Suprapubic skin (tissue), 4 donors: ENCODE measurements around the gene TEX51. TPM values are rescaled to one million over a fixed set of nuclear protein-coding genes. Genes with fewer than 3 reads are reported as not detected.

Experiments used
- DNase-seq, 2 donors: peaks; one replicate each; pipeline ENCODE4 v3.0.0-alpha.2; 2019; ENCODE audit warnings: low spot score in 2 of 2
- H3K27ac ChIP-seq: fragments of 200-600 bp; sonication (generic); one replicate; pipeline ENCODE4 v1.5.1; 2019
- H3K27me3 ChIP-seq: fragments of 200-600 bp; sonication (generic); one replicate; pipeline ENCODE4 v1.5.1; 2019
- H3K36me3 ChIP-seq: fragments of 200-600 bp; sonication (generic); one replicate; pipeline ENCODE4 v1.5.1; 2019
- H3K4me1 ChIP-seq: fragments of 200-600 bp; sonication (generic); one replicate; pipeline ENCODE4 v1.5.1; 2019
- H3K4me3 ChIP-seq: fragments of 200-600 bp; sonication (generic); one replicate; pipeline ENCODE4 v1.5.1; 2019; ENCODE audit warnings: mild to moderate bottlenecking
- H3K9me3 ChIP-seq: fragments of 200-600 bp; sonication (generic); one replicate; pipeline ENCODE4 v1.5.1; 2019
- CTCF ChIP-seq, 2 donors: fragments of 200-600 bp in 1 of 2; fragments of 450-650 bp in 1 of 2; sonication (generic) in 1 of 2; IDR thresholded peaks; one replicate each; pipeline ENCODE4 v1.5.1; 2016 to 2019; ENCODE audit warnings: antibody characterized with exemption in 2 of 2, mild to moderate bottlenecking in 1 of 2, moderate library complexity in 1 of 2
- EP300 ChIP-seq: sonication (generic); formaldehyde crosslinking; IDR thresholded peaks from one replicate; pipeline ENCODE4 v1.6.1; 2017; ENCODE audit warnings: antibody characterized with exemption
- POLR2A ChIP-seq, 2 donors: fragments of 450-650 bp; IDR thresholded peaks; one replicate each; pipeline ENCODE4 v1.6.1; 2017; ENCODE audit warnings: antibody characterized with exemption in 2 of 2, mild to moderate bottlenecking in 2 of 2, moderate library complexity in 2 of 2
- POLR2AphosphoS5 ChIP-seq, 3 donors: sonication (generic); formaldehyde crosslinking; IDR thresholded peaks; one replicate each; pipeline ENCODE4 v1.6.1; 2017; ENCODE audit warnings: antibody characterized with exemption in 3 of 3
- WGBS: methylation state at CpG from one replicate; pipeline ENCODE4 v1.1.5; 2018; 5-methylcytosine and 5-hydroxymethylcytosine counted together
- total RNA-seq, 4 donors: library from RNA; depleted of rRNA; stranded (reverse); fragments of >200 nt; gene quantifications; one replicate each; pipeline ENCODE4 v1.1.0, GENCODE V29; 2016

Gene TEX51
- total RNA-seq, 4 donors from 2014 or later = not detected

GRCh38 chr2:126905991-126906390, 7.3 kb downstream of the TEX51 start:
- H3K27me3 ChIP-seq = peaks cover 6% of the 10 kb centered on the region
- H3K9me3 ChIP-seq = no peaks in the 10 kb centered on the region
- DNase-seq = peak in 1 of 2 donors; percentile 54
- no peaks in the 10 kb centered on the region for H3K36me3 ChIP-seq
- no peak overlapping the region for H3K4me3 ChIP-seq
- no peaks in the 10 kb centered on the region for H3K4me1 ChIP-seq
- TF ChIP-seq CTCF (IDR thresholded peaks at IDR 0.05) (no peak), EP300 (no peak), POLR2AphosphoS5 (IDR thresholded peaks at IDR 0.05) (no peak), POLR2A (IDR thresholded peaks at IDR 0.05) (no peak)
- WGBS = 74% methylated on average over 5 of the region's 5 CpGs
- no peak overlapping the region for H3K27ac ChIP-seq

- Histone ChIP-seq H3K27me3 (peaks cover 6% of the 10 kb centered on the region), H3K36me3 (no peaks in the 10 kb centered on the region), H3K4me1 (no peaks in the 10 kb centered on the region), H3K27ac (no peak overlapping the region), H3K4me3 (no peak overlapping the region), H3K9me3 (no peaks in the 10 kb centered on the region)
- WGBS = 48% methylated on average over 6 of the region's 6 CpGs
- no peak for DNase-seq
- TF ChIP-seq POLR2AphosphoS5 (IDR thresholded peaks at IDR 0.05) (no peak), CTCF (IDR thresholded peaks at IDR 0.05) (no peak), POLR2A (IDR thresholded peaks at IDR 0.05) (no peak), EP300 (no peak)
Measured at GRCh38 chr2:126906781-126907180, 8.1 kb downstream of the TEX51 start.

GRCh38 chr2:126907671-126908070, 9.0 kb downstream of the TEX51 start:
- Histone ChIP-seq H3K9me3 (no peaks in the 10 kb centered on the region), H3K36me3 (no peaks in the 10 kb centered on the region), H3K27ac (no peak overlapping the region), H3K4me3 (no peak overlapping the region), H3K4me1 (no peaks in the 10 kb centered on the region), H3K27me3 (peaks cover 6% of the 10 kb centered on the region)
- 83% methylated on average over 12 of the region's 12 CpGs for WGBS
- no peak for TF ChIP-seq POLR2A (IDR thresholded peaks at IDR 0.05)
- no peak for TF ChIP-seq EP300
- TF ChIP-seq POLR2AphosphoS5 (IDR thresholded peaks at IDR 0.05) = no peak
- no peak for TF ChIP-seq CTCF (IDR thresholded peaks at IDR 0.05)
- peak in 1 of 2 donors; percentile 52 for DNase-seq

GRCh38 chr2:126908721-126909177, 10.1 kb downstream of the TEX51 start:
- no peak overlapping the region for H3K27ac ChIP-seq
- H3K36me3 ChIP-seq = no peaks in the 10 kb centered on the region
- TF ChIP-seq EP300 = no peak
- no peak for TF ChIP-seq POLR2A (IDR thresholded peaks at IDR 0.05)
- no peak for TF ChIP-seq POLR2AphosphoS5 (IDR thresholded peaks at IDR 0.05)
- no peak for TF ChIP-seq CTCF (IDR thresholded peaks at IDR 0.05)
- DNase-seq = peak in 1 of 2 donors; percentile 66
- no peak overlapping the region for H3K4me3 ChIP-seq
- peaks cover 6% of the 10 kb centered on the region for H3K27me3 ChIP-seq
- no peaks in the 10 kb centered on the region for H3K9me3 ChIP-seq
- WGBS = 54% methylated on average over 10 of the region's 10 CpGs
- H3K4me1 ChIP-seq = no peaks in the 10 kb centered on the region

GRCh38 chr2:126909366-126909765, 10.7 kb downstream of the TEX51 start:
- no peaks in the 10 kb centered on the region for H3K36me3 ChIP-seq
- no peak overlapping the region for H3K27ac ChIP-seq
- no peaks in the 10 kb centered on the region for H3K4me1 ChIP-seq
- no peak for DNase-seq
- H3K9me3 ChIP-seq = no peaks in the 10 kb centered on the region
- TF ChIP-seq CTCF (IDR thresholded peaks at IDR 0.05) (no peak), POLR2AphosphoS5 (IDR thresholded peaks at IDR 0.05) (no peak), POLR2A (IDR thresholded peaks at IDR 0.05) (no peak), EP300 (no peak)
- WGBS = 51% methylated on average over 6 of the region's 6 CpGs
- no peak overlapping the region for H3K4me3 ChIP-seq
- peaks cover 6% of the 10 kb centered on the region for H3K27me3 ChIP-seq
